Uterus (tissue), 4 donors: ENCODE results near the gene KCNIP2. TPM values are rescaled to one million over a fixed set of nuclear protein-coding genes. Genes with fewer than 3 reads are reported as not detected.

ENCODE experiments used
- DNase-seq, 2 donors: peaks; one replicate each; pipeline ENCODE4 v3.0.0-alpha.2; 2019 to 2020
- H3K27ac ChIP-seq, 2 donors: fragments of 200-600 bp; sonication (generic); 1 replicate in 1 of 2; 2 replicates in 1 of 2; pipeline ENCODE4 v1.5.1; 2016 to 2018
- H3K27me3 ChIP-seq, 2 donors: fragments of 200-600 bp; sonication (generic); one replicate each; pipeline ENCODE4 v1.5.1; 2018 to 2019; ENCODE audit warnings: control low read depth in 1 of 2
- H3K36me3 ChIP-seq, 2 donors: fragments of 200-600 bp; sonication (generic); one replicate each; pipeline ENCODE4 v1.5.1; 2019; ENCODE audit warnings: control low read depth in 1 of 2
- H3K4me1 ChIP-seq, 2 donors: fragments of 200-600 bp; sonication (generic); one replicate each; pipeline ENCODE4 v1.5.1; 2018 to 2019; ENCODE audit warnings: control low read depth in 1 of 2
- H3K4me3 ChIP-seq, 2 donors: fragments of 200-600 bp; sonication (generic); 1 replicate in 1 of 2; 2 replicates in 1 of 2; pipeline ENCODE4 v1.5.1; 2018 to 2019; ENCODE audit warnings: mild to moderate bottlenecking in 1 of 2
- H3K9me3 ChIP-seq, 2 donors: fragments of 200-600 bp; sonication (generic); one replicate each; pipeline ENCODE4 v1.5.1; 2019; ENCODE audit warnings: control low read depth in 1 of 2
- CTCF ChIP-seq, 4 experiments: fragments of 200-600 bp in 2 of 4; fragments of 450-650 bp in 2 of 4; sonication (generic) in 2 of 4; IDR thresholded peaks; one replicate each; pipeline ENCODE4 v1.5.1; 2016 to 2019; ENCODE audit warnings: antibody characterized with exemption in 4 of 4, mild to moderate bottlenecking in 2 of 4, moderate library complexity in 1 of 4
- POLR2A ChIP-seq, 2 donors: fragments of 450-650 bp; IDR thresholded peaks; one replicate each; pipeline ENCODE4 v1.6.1; 2016; ENCODE audit warnings: antibody characterized with exemption in 2 of 2, mild to moderate bottlenecking in 1 of 2, moderate library complexity in 1 of 2
- intact Hi-C: fragments of 100-400 bp; cut with DNase I; formaldehyde crosslinking; loops from one replicate; pipeline ENCODE4 v1.15.1; 2023; ENCODE audit warnings: low total_unique reads
- total RNA-seq, 4 donors: library from RNA; depleted of rRNA in 3 of 4; stranded (reverse); fragments of >200 nt in 3 of 4; gene quantifications; one replicate each; pipeline versions ENCODE4 v1.1.0 to v1.2.4, GENCODE V29; 2014 to 2023
- donor health status: DM: yes; HTN: yes; CAD: no.

Gene KCNIP2
- total RNA-seq, 4 donors from 2014 or later: 0.29 to 8.6 (median 4.1) TPM; not detected in 1

GRCh38 chr10:101830322-101831168, 13.1 kb downstream of the KCNIP2 start:
- DNase-seq: peak; percentile 87 to 90
- intact Hi-C loops: no loop called here
- Histone ChIP-seq H3K4me3 (peak overlapping the region; percentile 27 to 35), H3K9me3 (no peaks in the 10 kb centered on the region), H3K4me1 (no peaks in the 10 kb centered on the region), H3K36me3 (no peaks in the 10 kb centered on the region), H3K27ac (peak overlapping the region; percentile 60 to 68), H3K27me3 (no peaks in the 10 kb centered on the region)
- TF ChIP-seq CTCF (IDR thresholded peaks at IDR 0.05): no peak
- peak in 1 of 2 donors; percentile 17 for TF ChIP-seq POLR2A (IDR thresholded peaks at IDR 0.05)

GRCh38 chr10:101829561-101830315, 13.9 kb downstream of the KCNIP2 start:
- Histone ChIP-seq H3K27me3 (no peaks in the 10 kb centered on the region), H3K4me1 (no peaks in the 10 kb centered on the region), H3K4me3 (peak overlapping the region; percentile 27 to 35), H3K9me3 (no peaks in the 10 kb centered on the region), H3K27ac (peak overlapping the region; percentile 60 to 75), H3K36me3 (no peaks in the 10 kb centered on the region)
- TF ChIP-seq CTCF (IDR thresholded peaks at IDR 0.05) (no peak), POLR2A (IDR thresholded peaks at IDR 0.05) (no peak)
- peak; percentile 58 to 68 for DNase-seq
- intact Hi-C loops: no loop called here

- Histone ChIP-seq H3K27me3 (no peaks in the 10 kb centered on the region), H3K4me3 (peak overlapping the region; percentile 6 to 35), H3K9me3 (no peaks in the 10 kb centered on the region), H3K27ac (peak overlapping the region; percentile 17 to 75), H3K4me1 (no peaks in the 10 kb centered on the region), H3K36me3 (no peaks in the 10 kb centered on the region)
- intact Hi-C loops: no loop called here
- no peak for TF ChIP-seq POLR2A (IDR thresholded peaks at IDR 0.05)
- TF ChIP-seq CTCF (IDR thresholded peaks at IDR 0.05): no peak
- DNase-seq: peak; percentile 53
These were observed 14.6 kb downstream of the KCNIP2 start for GRCh38 chr10:101828766-101829551.

GRCh38 chr10:101827919-101828600, 15.5 kb downstream of the KCNIP2 start:
- no peaks in the 10 kb centered on the region for H3K36me3 ChIP-seq
- H3K9me3 ChIP-seq: no peaks in the 10 kb centered on the region
- peak overlapping the region in 1 of 2 donors; percentile 75 for H3K27ac ChIP-seq
- intact Hi-C loops: no loop called here
- TF ChIP-seq POLR2A (IDR thresholded peaks at IDR 0.05): no peak
- TF ChIP-seq CTCF (IDR thresholded peaks at IDR 0.05): no peak
- no peak for DNase-seq
- no peak overlapping the region for H3K4me3 ChIP-seq
- no peaks in the 10 kb centered on the region for H3K27me3 ChIP-seq
- H3K4me1 ChIP-seq: no peaks in the 10 kb centered on the region
